Measurements from ENCODE around the gene ST7.
"Not testable (repeated sequence)": the region's sequence is repeated elsewhere in the genome, so short reads cannot be mapped to it uniquely, and the experiment has no call there.

The ST7 gene

DNA sequence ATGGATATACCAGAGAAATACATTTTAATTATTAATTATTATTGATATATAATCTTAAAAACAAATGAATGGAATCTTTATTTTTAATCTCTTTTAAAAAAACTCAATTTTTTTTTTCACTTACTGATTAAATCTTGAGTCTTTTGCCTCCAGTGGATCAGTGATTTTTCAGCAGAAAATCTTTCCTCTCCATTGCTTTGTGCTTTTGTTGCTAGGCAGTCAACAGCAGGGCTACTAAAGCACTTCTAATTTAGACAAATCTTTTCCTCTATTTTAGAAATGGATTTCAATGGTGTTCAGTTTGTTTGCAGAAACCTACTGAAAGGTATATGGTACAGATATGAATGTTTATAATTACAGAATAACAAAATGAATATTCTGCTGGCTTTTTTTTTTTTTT is 143.6 kb downstream of the ST7 start:
- DNase-seq (ENCODE audit: low spot score): no peak

GRCh38 chr7:117097860-117098259 is 144.6 kb downstream of the ST7 start:
- no peak for DNase-seq (ENCODE audit: low spot score)

GRCh38 chr7:117098457-117098856 is 145.2 kb downstream of the ST7 start:
- DNase-seq (ENCODE audit: low spot score): no peak

DNA sequence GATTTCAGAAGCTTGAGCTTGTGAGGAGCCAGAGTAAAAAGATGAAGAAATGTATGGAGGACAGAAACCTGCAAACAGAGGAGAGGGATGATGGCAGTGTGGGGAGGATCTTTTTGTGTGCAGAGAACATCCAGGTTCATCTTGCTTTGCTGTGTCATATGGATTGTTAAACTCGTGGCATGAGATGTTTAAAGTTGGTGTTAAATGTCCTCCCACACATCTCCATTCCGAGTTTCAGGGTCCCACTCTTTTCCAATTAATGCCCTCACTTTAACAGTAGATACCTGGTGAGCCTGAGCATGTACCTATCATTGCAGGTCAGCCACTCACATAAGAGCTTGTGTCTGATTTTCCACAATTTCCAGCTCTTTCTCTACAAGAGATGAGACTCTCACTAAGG is 147.7 kb downstream of the ST7 start:
- DNase-seq (ENCODE audit: low spot score): no peak

GRCh38 chr7:117110480-117111315 is 157.4 kb downstream of the ST7 start:
- no peak for DNase-seq (ENCODE audit: low spot score)

DNA sequence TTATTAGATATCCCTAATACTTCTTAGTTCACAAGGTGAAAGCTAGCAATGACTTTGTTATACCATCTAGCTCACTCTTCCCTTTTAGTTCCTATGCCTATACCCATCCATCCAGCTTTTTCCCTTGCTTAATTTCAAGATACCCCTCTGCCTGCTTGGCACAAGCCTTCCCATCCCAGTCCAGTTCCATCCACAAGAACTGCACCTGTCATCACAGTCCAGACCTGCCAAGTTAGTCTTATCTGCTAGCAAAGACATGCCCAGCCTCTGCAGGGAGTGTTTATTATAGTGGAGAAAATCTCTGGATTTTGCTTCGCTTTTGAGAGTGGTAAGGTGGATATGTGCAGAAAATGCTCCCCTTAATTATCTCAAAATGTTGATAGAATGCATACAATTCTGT is 158.2 kb downstream of the ST7 start:
- DNase-seq (ENCODE audit: low spot score): no peak

DNA sequence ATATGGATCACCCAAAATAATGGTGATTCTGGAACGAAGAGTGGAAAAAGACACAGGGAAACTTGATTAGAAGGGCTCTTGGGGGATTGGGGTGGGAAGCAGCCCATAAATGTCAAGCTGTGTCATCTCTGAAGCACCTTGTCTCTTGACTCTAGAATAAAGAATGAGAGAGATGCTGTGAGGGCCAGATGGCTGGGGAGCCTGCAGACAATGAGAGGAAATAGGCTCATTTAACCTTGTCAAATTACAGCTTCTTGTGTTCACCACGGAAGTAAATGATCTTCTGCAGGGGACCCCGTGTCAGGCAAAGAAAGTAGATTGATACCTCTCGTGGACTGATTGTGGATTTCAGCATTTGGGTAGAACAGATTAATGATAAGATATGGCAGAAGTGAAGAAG is 159.3 kb downstream of the ST7 start:
- DNase-seq (ENCODE audit: low spot score): no peak

DNA sequence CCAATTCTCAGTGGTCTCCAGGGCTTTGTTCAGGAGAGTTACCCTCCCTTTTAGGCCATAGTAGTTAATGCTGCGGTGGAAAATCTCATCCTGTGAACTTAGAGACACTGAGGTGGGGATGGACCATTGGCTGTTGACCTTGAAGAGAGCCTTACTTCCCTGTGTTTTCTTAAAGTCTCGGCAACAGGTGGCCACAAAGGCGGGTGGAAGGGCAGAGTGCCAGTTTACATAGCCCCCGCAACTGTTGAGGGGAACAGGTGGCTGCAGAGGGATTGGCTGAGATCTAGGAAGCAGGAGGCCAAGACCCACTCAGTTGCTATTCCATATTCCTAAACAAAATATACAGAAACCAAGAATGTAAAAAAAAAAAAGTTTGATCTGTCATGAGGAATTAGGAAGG is 160.6 kb downstream of the ST7 start:
- no peak for DNase-seq (ENCODE audit: low spot score)

GRCh38 chr7:117114272-117114671 is 161.0 kb downstream of the ST7 start:
- DNase-seq (ENCODE audit: low spot score): no peak

GRCh38 chr7:117116211-117116610 is 162.9 kb downstream of the ST7 start:
- no peak for DNase-seq (ENCODE audit: low spot score)

GRCh38 chr7:117117172-117117571 is 163.9 kb downstream of the ST7 start:
- no peak for DNase-seq (ENCODE audit: low spot score)

- no peak for DNase-seq (ENCODE audit: low spot score)
Observed at GRCh38 chr7:117118579-117119180, 165.4 kb downstream of the ST7 start.

GRCh38 chr7:117119192-117119924 is 166.1 kb downstream of the ST7 start:
- peak; percentile 73 for DNase-seq (ENCODE audit: low spot score)

GRCh38 chr7:117120321-117120720 is 167.0 kb downstream of the ST7 start:
- DNase-seq (ENCODE audit: low spot score): not testable (repeated sequence)

- DNase-seq (ENCODE audit: low spot score): not testable (repeated sequence)
Observed at GRCh38 chr7:117122036-117122435, 168.7 kb downstream of the ST7 start.

DNA sequence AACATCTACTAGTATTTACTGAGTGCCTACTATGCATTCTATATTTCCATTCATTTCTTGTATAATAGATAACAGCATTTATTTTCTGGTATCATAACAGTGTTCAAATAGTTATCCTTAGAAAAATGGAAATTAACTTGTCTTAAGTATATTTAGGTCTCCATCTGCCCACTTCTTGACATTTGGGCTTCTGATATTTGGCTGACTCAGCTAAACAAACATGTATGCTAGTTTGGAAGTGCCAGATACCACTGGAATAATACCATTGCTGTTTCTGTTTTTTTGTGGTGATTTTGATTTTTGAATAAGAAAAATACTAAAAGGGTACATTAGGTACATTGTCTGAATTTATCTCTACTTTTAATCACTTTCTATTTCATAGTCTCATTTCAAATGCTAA is 169.2 kb downstream of the ST7 start:
- no peak for DNase-seq (ENCODE audit: low spot score)

DNA sequence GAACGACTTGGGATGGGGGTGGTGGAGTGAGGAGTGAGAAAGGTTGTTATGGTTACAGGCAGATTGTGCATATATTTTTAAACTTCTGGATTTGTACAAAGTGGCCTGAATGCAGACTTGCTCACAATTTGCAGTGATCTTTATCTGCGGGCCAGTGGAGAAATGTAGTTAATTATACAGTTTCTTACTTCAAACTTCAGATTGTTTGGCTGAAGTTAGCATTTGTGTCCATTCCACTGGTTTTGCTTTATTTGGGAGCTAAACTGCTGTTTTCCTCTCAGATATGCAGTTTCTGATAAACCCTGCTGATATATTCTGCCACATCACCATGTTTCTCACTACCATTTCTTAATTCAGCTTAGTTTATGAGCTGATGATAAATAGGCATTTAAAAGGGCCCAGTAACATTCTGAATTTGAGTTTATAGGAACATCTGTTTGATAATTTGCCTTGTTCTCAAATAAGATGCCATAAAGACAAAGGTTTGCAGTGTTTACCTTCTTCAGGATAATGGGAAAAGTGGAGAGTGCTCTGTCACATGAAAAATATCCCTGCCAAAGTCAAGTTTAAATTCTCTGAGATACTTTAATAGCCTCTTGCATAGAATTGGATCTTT is 170.1 kb downstream of the ST7 start:
- no peak for DNase-seq (ENCODE audit: low spot score)

- DNase-seq (ENCODE audit: low spot score): peak; percentile 90
Observed at GRCh38 chr7:117124591-117125220, 171.4 kb downstream of the ST7 start.

- DNase-seq (ENCODE audit: low spot score): no peak
Observed at GRCh38 chr7:117126676-117127075, 173.4 kb downstream of the ST7 start.

DNA sequence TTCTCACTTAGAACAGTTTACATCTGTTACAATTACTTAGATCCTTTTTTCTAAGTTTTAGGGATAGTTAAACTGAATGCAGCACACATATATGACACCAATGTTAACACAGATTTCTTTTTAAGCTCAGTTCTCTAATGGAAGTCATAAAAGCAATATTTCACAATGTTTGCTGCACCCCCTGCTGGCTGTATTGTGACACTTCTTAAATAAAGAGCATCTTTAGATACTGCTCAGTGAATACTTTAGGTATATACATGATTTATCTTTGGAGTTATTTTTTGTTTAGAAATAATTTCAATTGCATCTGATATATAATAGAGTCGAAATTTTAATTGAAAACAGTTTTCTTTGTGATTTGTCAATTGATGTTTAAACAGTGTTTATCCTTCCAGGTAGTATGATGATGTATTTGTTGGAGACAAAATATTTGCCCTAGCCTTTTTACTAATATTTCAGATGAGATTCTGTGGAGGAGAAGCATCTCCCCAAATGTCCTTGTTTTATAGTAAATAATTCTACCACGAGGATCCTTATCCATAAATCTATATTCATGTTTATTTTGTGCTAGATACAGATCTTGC is 174.4 kb downstream of the ST7 start:
- DNase-seq (ENCODE audit: low spot score): peak; percentile 71

DNA sequence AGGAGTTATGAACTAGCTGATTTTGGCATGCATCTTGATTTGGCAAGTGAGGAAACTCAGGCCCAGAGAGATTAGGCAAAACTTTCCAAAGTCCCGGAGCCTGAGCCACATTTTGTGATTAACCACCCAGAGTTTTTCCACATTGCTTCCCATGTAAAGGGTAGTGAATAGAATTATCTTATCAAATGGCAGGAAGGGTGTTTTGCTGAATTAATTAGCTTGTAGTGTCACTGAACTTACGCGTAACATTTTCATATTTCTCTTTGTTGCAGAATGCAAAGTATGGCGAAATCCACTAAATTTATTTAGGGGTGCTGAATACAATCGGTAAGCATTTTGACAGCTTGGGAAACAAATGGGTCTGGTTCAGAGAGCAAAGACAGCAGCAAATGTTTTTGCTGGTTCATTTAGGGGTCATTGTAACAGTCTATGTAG is 176.2 kb downstream of the ST7 start:
- DNase-seq (ENCODE audit: low spot score): no peak

DNA sequence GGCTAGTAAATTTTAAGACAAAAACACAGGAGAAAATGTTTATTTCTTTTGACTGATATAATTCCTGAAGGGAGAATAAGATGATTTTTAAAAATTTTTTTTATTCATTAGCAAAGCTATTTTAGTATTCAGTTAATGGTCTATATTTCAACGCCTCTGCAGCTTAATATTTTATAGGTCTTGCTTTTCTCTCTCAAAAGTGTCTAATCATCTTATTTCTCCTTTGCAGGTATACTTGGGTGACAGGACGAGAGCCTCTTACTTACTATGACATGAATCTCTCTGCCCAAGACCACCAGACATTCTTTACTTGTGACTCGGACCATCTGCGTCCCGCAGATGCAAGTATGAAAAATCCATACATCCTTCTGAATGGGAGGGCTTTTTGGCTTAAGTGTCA is 177.0 kb downstream of the ST7 start:
- DNase-seq (ENCODE audit: low spot score): no peak

All from LoVo (cell line).